HG02610 (cell line): ENCODE data around the gene SAMD14.

Source experiments
- ATAC-seq: cut with Tn5 transposase; IDR thresholded peaks from one replicate; pipeline ENCODE4 v1.9.1; 2021; ENCODE audit warnings: mild to moderate bottlenecking, moderate library complexity; ENCODE audit not compliant: unreplicated experiment

SAMD14 gene

DNA sequence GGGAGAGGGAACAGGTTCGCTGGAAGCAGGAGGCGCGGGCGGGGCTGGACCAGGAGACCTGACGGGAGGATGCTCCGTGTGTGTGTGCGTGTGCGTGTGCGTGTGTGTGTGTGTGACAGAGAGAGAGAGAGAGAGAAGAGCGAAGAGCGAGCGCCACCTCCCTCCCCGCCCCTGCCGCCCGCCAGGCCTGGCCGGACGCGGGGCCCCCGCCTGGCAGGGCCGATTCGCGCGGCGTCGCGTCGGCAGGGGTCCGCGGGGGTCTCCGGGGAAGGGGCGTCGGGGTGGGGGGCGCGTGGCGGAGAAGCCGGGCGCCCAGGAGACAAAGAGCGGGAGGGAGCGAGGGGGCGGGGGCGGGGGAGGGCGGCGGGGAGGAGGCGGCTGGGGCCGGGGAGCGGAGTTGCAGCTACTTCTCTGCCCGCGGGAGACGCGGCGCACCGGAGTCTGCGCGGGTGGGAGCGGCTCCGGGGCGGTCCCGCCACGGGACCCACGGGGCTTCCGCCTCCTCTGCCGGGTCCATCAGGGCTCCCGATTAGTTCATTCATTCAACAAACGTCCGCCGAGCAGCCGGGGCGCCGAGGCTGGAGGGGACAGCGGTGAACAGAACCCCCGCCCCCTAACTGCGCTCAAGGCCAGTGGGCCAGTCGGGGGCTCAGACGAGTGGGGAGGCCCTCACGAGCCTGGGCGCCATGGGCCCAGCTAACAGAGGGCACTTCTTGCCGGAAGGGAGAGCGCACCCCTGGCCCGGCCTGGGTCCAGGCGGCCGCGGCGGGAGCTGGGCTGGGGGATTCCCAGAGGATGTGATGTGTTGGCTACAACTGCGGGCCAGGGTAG lies at the start of gene SAMD14:
SAMD14 (minus strand) TSS at position 433 of the 831 bp plus-strand sequence. CDS start 5,201 bp downstream, outside the sequence.
- peak; percentile 37 for ATAC-seq

- peak; percentile 74 for ATAC-seq
Observed at GRCh38 chr17:50177983-50178834, 48.2 kb upstream of the SAMD14 start.

DNA sequence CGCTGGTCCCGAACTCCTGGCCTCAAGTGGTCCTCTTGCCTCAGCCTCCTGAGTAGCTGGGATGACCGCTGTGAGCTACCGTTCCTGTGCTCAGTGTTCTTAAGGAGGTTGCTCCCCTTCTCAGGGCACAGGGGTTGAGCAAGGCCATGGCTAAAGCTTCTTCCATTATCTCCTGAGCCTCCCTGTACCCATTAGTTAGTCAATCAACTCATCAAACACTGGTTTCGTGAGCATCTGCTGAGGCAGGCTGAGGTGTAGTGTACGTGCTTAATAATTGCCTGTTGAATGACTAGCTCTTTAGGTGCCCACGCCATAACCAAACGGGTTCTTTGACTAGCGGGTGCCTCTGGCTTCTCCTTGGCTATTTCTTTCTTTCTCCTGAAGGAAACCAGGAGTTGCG lies 47.5 kb upstream of the SAMD14 start:
- no peak for ATAC-seq

DNA sequence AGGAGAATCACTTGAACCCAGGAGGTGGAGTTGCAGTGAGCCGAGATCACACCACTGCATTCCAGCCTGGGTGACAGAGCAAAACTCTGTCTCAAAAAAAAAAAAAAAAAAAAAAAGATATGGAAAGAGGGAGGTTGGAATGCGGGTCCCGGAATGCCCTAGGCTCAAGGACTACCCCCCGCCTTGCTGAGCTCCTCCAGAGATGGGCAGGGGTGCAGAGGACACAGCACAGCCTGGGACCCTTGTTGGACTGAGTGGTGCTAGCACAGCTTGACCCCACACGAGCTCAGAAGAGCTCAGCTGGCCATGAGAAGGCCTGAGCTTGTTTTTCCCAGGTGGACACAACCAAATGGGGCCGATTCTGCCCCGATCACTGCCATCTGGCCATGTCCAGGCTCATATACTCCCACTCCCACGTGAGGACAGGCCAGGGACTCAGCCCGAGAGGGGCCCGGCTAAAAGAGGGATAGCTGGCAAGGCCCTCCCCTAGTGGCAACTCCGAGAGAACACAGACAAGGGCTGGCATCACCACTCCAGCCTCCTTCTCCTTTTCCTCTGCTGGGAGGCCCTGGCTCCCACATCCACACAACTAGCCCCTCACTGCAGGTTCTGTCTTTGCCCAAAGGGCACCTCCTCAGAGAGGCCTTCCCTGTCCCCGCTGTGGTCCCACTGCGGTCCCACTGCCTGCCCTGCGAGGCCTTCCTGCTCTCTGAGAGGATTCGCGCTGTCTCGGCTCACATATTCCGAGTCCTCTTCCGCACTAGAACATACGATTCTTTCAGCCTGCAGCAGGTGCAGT lies 46.8 kb upstream of the SAMD14 start:
- no peak for ATAC-seq

DNA sequence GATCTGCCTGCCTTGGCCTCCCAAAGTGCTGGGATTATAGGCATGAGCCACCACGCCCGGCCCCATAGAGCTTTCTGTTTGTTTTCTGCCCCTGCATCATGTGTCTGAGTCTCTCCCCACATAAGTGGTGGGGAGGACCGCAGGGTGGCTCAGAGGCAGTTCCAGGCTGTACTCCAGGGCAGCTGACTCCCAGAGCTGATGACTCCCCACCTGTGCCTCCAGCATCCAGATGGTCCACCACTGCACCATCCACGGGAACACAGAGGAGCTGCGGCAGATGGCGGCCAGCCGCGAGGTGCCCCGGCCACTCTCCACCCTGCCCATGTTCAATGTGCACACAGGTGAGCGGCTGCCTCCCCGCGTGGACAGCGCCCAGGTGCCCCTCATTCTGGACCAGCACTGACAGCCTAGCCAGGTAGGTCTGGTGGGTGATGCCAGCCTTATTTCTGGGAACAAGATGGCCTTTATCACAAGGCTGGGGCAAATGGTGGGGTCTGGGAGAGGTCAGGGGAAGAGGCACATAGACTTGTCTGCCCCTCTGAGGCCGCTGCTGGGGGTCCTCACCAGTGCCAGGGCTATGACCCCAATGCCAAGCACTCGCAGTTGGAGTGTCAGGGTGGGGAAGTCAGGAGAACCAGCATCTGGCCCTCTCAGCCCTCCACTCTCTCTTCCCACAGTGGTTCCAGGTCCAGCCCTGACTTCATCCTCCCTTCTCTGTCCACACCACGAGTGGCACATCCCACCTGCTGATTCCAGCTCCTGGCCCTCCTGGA lies 45.3 kb upstream of the SAMD14 start:
- no peak for ATAC-seq

DNA sequence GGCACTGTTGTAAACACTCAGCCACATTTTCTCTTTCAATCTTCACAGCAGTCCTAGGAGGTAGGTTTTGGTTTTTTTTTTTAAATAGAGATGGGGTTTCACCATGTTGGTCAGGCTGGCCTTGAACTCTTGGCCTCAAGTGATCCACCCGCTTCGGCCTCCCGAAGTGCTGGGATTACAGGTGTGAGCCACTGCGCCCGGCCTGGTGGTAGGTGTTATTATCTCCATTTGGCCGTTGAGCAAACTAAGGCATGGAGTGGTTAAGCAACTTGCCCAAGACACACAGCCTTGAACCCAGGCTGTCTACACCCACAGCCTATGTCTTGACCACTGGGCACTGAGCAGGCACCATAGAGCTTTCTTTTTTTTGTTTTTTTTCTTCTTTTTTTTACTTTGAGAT lies 44.5 kb upstream of the SAMD14 start:
- ATAC-seq: no peak

- no peak for ATAC-seq
Observed at GRCh38 chr17:50173335-50173941, 43.5 kb upstream of the SAMD14 start.

- no peak for ATAC-seq
Observed at GRCh38 chr17:50172936-50173334, 43.0 kb upstream of the SAMD14 start.

DNA sequence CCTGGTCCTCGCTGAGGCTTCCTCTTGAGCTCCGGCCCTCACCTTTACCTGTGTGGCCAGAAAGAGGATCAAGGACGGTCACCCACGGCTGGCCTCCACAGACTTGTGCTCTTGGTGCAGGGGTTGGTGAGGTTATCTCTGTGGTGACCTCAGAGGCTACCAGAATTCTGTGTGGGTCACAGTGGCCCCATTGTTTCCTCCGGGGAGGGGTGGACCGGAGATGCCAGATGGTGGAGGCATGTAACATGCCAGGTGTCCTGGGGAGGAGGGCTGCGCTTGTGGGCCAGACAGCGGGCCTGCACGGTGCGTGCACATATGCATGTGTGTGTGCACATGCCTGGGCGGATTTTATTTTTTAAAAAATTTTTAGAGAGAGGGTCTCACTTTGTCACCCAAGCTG lies 42.2 kb upstream of the SAMD14 start:
- ATAC-seq: no peak

GRCh38 chr17:50171371-50172071 lies 41.6 kb upstream of the SAMD14 start:
- no peak for ATAC-seq

DNA sequence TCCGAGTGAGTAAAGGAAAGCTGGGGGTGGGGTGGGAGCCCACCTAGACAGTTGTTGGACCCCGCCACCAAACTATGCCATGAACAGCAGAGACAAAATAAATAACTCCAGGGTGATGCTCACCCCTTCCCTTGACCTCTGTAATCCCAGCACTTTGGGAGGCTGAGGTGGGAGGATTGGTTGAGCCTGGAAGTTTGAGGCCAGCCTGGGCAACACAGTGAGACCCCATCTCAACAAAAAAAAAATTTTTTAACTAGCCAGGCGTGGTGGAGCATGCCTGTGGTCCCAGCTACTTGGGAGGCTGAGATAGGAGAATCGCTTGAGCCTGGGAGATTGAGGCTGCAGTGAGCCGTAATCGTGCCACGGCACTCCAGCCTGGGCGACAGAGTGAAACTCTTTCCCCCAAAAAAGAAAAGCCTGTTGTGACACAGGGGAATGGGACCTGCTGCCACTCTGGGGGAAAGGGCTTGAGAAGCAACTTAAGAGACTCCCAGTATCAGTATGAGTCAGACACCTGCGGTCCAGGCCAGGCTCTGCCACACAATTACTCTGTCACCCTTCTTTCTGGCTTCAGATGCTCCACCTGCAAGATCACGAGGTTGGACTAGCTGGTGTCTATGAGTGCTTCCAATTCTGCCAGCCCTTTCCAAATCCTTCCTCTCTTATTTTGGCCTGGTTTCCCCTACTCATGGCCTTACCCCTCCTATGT lies 40.9 kb upstream of the SAMD14 start:
- peak; percentile 71 for ATAC-seq

GRCh38 chr17:50169881-50170459 lies 40.0 kb upstream of the SAMD14 start:
- no peak for ATAC-seq

DNA sequence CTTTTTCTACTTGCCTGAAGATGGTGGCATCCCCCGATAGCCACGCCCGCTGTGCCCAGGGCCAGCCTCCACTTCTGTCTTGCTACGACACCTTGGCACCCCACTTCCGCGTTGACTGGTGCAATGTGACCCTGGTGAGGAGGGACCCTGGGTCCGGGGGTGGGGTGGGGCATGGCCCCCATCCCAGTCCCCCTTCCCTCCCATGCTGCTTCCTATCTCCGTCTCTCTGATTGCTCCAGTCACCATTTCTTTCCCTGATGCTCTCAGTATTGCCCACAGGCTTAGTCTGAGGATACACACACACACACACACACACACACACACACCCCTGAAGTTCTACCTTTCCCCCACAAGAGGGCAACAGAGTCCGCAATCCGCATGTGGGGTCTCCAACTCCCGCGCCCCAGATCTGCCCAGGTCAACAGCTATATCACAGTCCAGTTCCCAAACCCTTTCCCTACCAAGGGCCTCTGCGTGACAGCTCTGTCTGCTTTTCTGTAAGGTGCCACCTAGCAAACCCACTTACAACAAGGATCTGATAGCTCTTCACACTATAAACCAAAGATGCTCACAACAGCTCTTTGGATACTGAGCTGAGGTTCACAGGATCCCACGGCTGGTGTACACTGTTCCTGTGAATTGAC lies 39.3 kb upstream of the SAMD14 start:
- ATAC-seq: no peak

DNA sequence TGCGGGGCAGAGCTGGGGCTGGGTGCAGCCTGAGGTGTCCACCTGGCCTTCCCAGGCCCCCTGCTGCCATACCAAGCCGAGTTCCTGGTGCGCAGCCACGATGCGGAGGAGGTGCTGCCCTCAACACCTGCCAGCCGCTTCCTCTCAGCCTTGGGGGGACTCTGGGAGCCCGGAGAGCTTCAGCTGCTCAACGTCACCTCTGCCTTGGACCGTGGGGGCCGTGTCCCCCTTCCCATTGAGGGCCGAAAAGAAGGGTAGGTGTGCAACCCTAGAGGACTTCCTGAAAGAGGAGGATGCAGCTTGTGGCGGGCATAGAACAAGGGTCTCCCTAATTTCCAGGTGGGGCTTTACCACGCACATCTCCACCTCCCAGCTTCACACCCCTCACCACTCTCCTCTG lies 38.4 kb upstream of the SAMD14 start:
- no peak for ATAC-seq

DNA sequence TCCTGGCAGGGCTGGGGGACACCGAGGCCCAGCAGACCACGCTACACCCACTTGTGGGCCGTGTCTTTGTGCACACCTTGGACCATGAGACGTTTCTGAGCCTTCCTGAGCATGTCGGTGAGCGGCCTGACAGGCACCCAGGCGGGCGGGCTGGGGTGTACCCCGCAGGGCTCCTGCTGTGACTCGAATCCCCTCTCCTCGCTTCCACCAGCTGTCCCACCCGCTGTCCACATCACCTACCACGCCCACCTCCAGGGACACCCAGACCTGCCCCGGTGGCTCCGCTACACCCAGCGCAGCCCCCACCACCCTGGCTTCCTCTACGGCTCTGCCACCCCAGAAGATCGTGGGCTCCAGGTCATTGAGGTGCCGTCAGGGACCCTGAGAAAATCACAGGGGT lies 37.4 kb upstream of the SAMD14 start:
- no peak for ATAC-seq

GRCh38 chr17:50166518-50167181 lies 36.7 kb upstream of the SAMD14 start:
- ATAC-seq: no peak

DNA sequence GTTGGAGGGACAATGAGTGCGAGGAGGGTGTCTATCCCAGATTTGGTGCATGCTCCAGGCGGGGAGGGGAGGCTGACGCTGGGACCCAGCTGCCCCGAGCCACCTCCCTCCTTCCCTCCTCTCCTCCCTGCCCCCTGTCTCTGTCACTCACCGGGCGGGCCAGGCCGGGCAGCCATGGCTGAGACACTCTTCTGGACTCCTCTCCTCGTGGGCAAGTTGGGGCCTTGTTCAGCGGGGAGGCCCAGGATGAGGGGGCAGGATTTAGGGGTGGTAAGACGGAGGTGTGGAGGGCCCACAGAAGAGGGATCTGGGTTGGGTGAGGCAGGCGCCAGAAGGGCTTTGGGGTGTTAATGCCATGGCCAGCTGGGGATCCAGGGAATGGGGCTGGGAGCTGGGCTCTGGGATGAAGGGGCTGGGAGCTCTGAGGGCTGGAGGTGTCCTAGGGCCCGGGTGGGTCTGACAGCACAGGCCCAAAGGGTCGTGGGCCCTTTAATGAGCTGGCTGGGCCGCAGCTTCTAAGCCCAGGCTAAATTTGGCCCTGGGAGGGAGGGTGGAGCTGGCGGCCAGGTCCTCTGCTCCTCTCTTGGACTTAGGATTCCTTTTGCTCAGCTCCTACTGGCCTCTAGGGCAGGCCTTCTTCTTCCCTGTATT lies 36.0 kb upstream of the SAMD14 start, which contains the start of gene SGCA:
SGCA (plus strand) TSS at position 139 of the 651 bp plus-strand sequence; CDS start at position 175, 36 bp downstream.
- no peak for ATAC-seq
